Stimulated activated effector memory CD8-positive, alpha-beta T cell treated with anti-CD3 and anti-CD28 coated beads, Interleukin-12 subunit alpha, Interleukin-12 subunit beta, amount 100 ng/mL, for 72 hours (primary cell): ENCODE data around the gene COL25A1.
"Not testable (repeated sequence)": the region's sequence is repeated elsewhere in the genome, so short reads cannot be mapped to it uniquely, and the experiment has no call there.

Experiments
- ATAC-seq: fragments of 150-1000 bp; cut with Tn5 transposase; 2 replicates; pipeline ENCODE4 v1.10.0; 2021
- DNase-seq, 2 donors: peaks; one replicate each; pipeline ENCODE4 v3.0.0; 2021 to 2022; ENCODE audit warnings: low spot score in 2 of 2
- H3K27ac Mint-ChIP-seq: one replicate; pipeline ENCODE4 v1.8.0; 2022; ENCODE audit warnings: mild to moderate bottlenecking, mixed read lengths
- H3K36me3 Mint-ChIP-seq: one replicate; pipeline ENCODE4 v1.8.0; 2022; ENCODE audit warnings: mild to moderate bottlenecking, mixed read lengths
- H3K4me1 Mint-ChIP-seq: one replicate; pipeline ENCODE4 v1.8.0; 2022; ENCODE audit warnings: mixed read lengths
- H3K4me3 Mint-ChIP-seq: one replicate; pipeline ENCODE4 v1.8.0; 2022; ENCODE audit warnings: mild to moderate bottlenecking, mixed read lengths
- H3K9me3 Mint-ChIP-seq: one replicate; pipeline ENCODE4 v1.8.0; 2022; ENCODE audit warnings: mixed read lengths

COL25A1 gene

GRCh38 chr4:109025471-109026076 is 276.9 kb downstream of the COL25A1 start:
- DNase-seq = no peak
- Mint-ChIP-seq H3K36me3 (no peaks in the 10 kb centered on the region), H3K27ac (no peak overlapping the region)

GRCh38 chr4:109022961-109023360 is 279.5 kb downstream of the COL25A1 start:
- Mint-ChIP-seq H3K9me3 (peaks cover 6% of the 10 kb centered on the region), H3K27ac (no peak overlapping the region), H3K36me3 (no peaks in the 10 kb centered on the region), H3K4me3 (no peak overlapping the region), H3K4me1 (no peaks in the 10 kb centered on the region)
- DNase-seq (no peak), ATAC-seq (no peak)

More at GRCh38 chr4:109025471-109026076, 276.9 kb downstream of the COL25A1 start:
- ATAC-seq = no peak
- Mint-ChIP-seq H3K4me3 (no peak overlapping the region), H3K4me1 (no peaks in the 10 kb centered on the region), H3K9me3 (peaks cover 6% of the 10 kb centered on the region)

GRCh38 chr4:109021630-109022029 is 280.8 kb downstream of the COL25A1 start:
- not testable (repeated sequence) for H3K4me3 Mint-ChIP-seq, DNase-seq, ATAC-seq, H3K9me3 Mint-ChIP-seq, H3K4me1 Mint-ChIP-seq, H3K27ac Mint-ChIP-seq, H3K36me3 Mint-ChIP-seq

- Mint-ChIP-seq H3K4me3 (no peak overlapping the region), H3K4me1 (no peaks in the 10 kb centered on the region), H3K36me3 (no peaks in the 10 kb centered on the region), H3K9me3 (peaks cover 6% of the 10 kb centered on the region), H3K27ac (no peak overlapping the region)
- DNase-seq (no peak), ATAC-seq (no peak)
Measured at GRCh38 chr4:109020861-109021260, 281.6 kb downstream of the COL25A1 start.

- Mint-ChIP-seq H3K27ac (no peak overlapping the region), H3K4me3 (no peak overlapping the region), H3K9me3 (peaks cover 3% of the 10 kb centered on the region), H3K36me3 (no peaks in the 10 kb centered on the region), H3K4me1 (no peaks in the 10 kb centered on the region)
- ATAC-seq (peak; percentile 50), DNase-seq (no peak)
Measured at GRCh38 chr4:109016200-109016599, 286.3 kb downstream of the COL25A1 start.

- no peaks in the 10 kb centered on the region for H3K9me3 Mint-ChIP-seq
- no peak overlapping the region for H3K4me3 Mint-ChIP-seq
- H3K27ac Mint-ChIP-seq = no peak overlapping the region
- ATAC-seq (no peak), DNase-seq (no peak)
- no peaks in the 10 kb centered on the region for H3K36me3 Mint-ChIP-seq
- H3K4me1 Mint-ChIP-seq = no peaks in the 10 kb centered on the region
Measured at GRCh38 chr4:109015413-109015810, 287.0 kb downstream of the COL25A1 start.

- no peaks in the 10 kb centered on the region for H3K4me1 Mint-ChIP-seq
- no peak for DNase-seq
- no peaks in the 10 kb centered on the region for H3K9me3 Mint-ChIP-seq
- no peak overlapping the region for H3K27ac Mint-ChIP-seq
- no peaks in the 10 kb centered on the region for H3K36me3 Mint-ChIP-seq
- no peak for ATAC-seq
- no peak overlapping the region for H3K4me3 Mint-ChIP-seq
Measured at GRCh38 chr4:109014593-109015412, 287.7 kb downstream of the COL25A1 start.

- no peak overlapping the region for H3K4me3 Mint-ChIP-seq
- no peaks in the 10 kb centered on the region for H3K9me3 Mint-ChIP-seq
- DNase-seq (no peak), ATAC-seq (no peak)
- H3K4me1 Mint-ChIP-seq = no peaks in the 10 kb centered on the region
- no peak overlapping the region for H3K27ac Mint-ChIP-seq
- no peaks in the 10 kb centered on the region for H3K36me3 Mint-ChIP-seq
Measured at GRCh38 chr4:109012286-109012880, 290.1 kb downstream of the COL25A1 start.

- Mint-ChIP-seq H3K27ac (no peak overlapping the region), H3K4me3 (no peak overlapping the region), H3K9me3 (no peaks in the 10 kb centered on the region), H3K36me3 (no peaks in the 10 kb centered on the region), H3K4me1 (no peaks in the 10 kb centered on the region)
- ATAC-seq (no peak), DNase-seq (no peak)
Measured at GRCh38 chr4:109011241-109012026, 291.0 kb downstream of the COL25A1 start.

- Mint-ChIP-seq H3K9me3 (no peaks in the 10 kb centered on the region), H3K36me3 (no peaks in the 10 kb centered on the region), H3K27ac (no peak overlapping the region), H3K4me3 (no peak overlapping the region), H3K4me1 (no peaks in the 10 kb centered on the region)
- no peak for DNase-seq
- ATAC-seq = no peak
Measured at GRCh38 chr4:109010521-109010920, 291.9 kb downstream of the COL25A1 start.

GRCh38 chr4:109009909-109010308 is 292.5 kb downstream of the COL25A1 start:
- Mint-ChIP-seq H3K36me3 (no peaks in the 10 kb centered on the region), H3K27ac (no peak overlapping the region), H3K4me1 (no peaks in the 10 kb centered on the region), H3K9me3 (no peaks in the 10 kb centered on the region), H3K4me3 (no peak overlapping the region)
- DNase-seq (no peak), ATAC-seq (no peak)

- H3K4me3 Mint-ChIP-seq = no peak overlapping the region
- no peaks in the 10 kb centered on the region for H3K36me3 Mint-ChIP-seq
- H3K27ac Mint-ChIP-seq = no peak overlapping the region
- H3K9me3 Mint-ChIP-seq = peaks cover 3% of the 10 kb centered on the region
- ATAC-seq (no peak), DNase-seq (no peak)
- H3K4me1 Mint-ChIP-seq = no peaks in the 10 kb centered on the region
Measured at GRCh38 chr4:109007976-109008375, 294.5 kb downstream of the COL25A1 start.

- no peak for ATAC-seq
- DNase-seq = no peak
- Mint-ChIP-seq H3K9me3 (peaks cover 3% of the 10 kb centered on the region), H3K4me3 (no peak overlapping the region), H3K36me3 (no peaks in the 10 kb centered on the region), H3K4me1 (no peaks in the 10 kb centered on the region), H3K27ac (no peak overlapping the region)
Measured at GRCh38 chr4:109005523-109005922, 296.9 kb downstream of the COL25A1 start.

GRCh38 chr4:109004418-109004817 is 298.0 kb downstream of the COL25A1 start:
- H3K27ac Mint-ChIP-seq = no peak overlapping the region
- no peaks in the 10 kb centered on the region for H3K36me3 Mint-ChIP-seq
- DNase-seq = no peak
- H3K4me1 Mint-ChIP-seq = no peaks in the 10 kb centered on the region
- ATAC-seq = no peak
- H3K9me3 Mint-ChIP-seq = peaks cover 3% of the 10 kb centered on the region
- H3K4me3 Mint-ChIP-seq = no peak overlapping the region

- no peaks in the 10 kb centered on the region for H3K4me1 Mint-ChIP-seq
- no peak overlapping the region for H3K4me3 Mint-ChIP-seq
- no peak for ATAC-seq
Measured at GRCh38 chr4:109003964-109004363, 298.5 kb downstream of the COL25A1 start.

More at GRCh38 chr4:109003964-109004363, 298.5 kb downstream of the COL25A1 start:
- Mint-ChIP-seq H3K9me3 (peaks cover 3% of the 10 kb centered on the region), H3K27ac (no peak overlapping the region), H3K36me3 (no peaks in the 10 kb centered on the region)
- DNase-seq = no peak
